GM23338 (cell line): ENCODE data around the gene PASK. TPM values are rescaled to one million over a fixed set of nuclear protein-coding genes. Genes with fewer than 3 reads are reported as not detected.

Experiments
- ATAC-seq: fragments of 200-7000 bp; cut with Tn5 transposase; 3 replicates; pipeline ENCODE4 v1.9.1; 2020
- DNase-seq: peaks from one replicate; pipeline ENCODE4 v3.0.0-alpha.2; 2015; ENCODE audit warnings: low spot score
- H2AFZ ChIP-seq: fragments of 200-600 bp; sonication (generic); 2 replicates; pipeline ENCODE4 v1.8.0; 2016; ENCODE audit warnings: antibody characterized with exemption, mild to moderate bottlenecking, moderate library complexity
- H3F3A ChIP-seq: fragments of 200-600 bp; sonication (generic); replicated peaks from 2 replicates; pipeline ENCODE4 v1.8.0; 2017; ENCODE audit warnings: antibody characterized with exemption, mixed run types, low read depth
- H3K27ac ChIP-seq: fragments of 200-600 bp; sonication (generic); 2 replicates; pipeline ENCODE4 v1.6.1; 2016; ENCODE audit warnings: low read depth
- H3K27me3 ChIP-seq: fragments of 200-600 bp; sonication (generic); 2 replicates; pipeline ENCODE4 v1.8.0; 2016; ENCODE audit warnings: mild to moderate bottlenecking, mixed run types, moderate library complexity; ENCODE audit not compliant: insufficient read depth
- H3K36me3 ChIP-seq: fragments of 200-600 bp; sonication (generic); 2 replicates; pipeline ENCODE4 v1.8.0; 2016; ENCODE audit warnings: mild to moderate bottlenecking; ENCODE audit not compliant: insufficient read depth
- H3K4me1 ChIP-seq: fragments of 200-600 bp; sonication (generic); 2 replicates; pipeline ENCODE4 v1.8.0; 2016; ENCODE audit warnings: mild to moderate bottlenecking, moderate library complexity; ENCODE audit not compliant: insufficient read depth
- H3K4me2 ChIP-seq: fragments of 200-600 bp; sonication (generic); 2 replicates; pipeline ENCODE4 v1.7.1; 2017; ENCODE audit warnings: mixed run types
- H3K4me3 ChIP-seq: fragments of 200-600 bp; sonication (generic); 2 replicates; pipeline ENCODE4 v1.6.1; 2016; ENCODE audit warnings: mixed run types
- H3K79me2 ChIP-seq: fragments of 200-600 bp; sonication (generic); replicated peaks from 2 replicates; pipeline ENCODE4 v1.8.0; 2017; ENCODE audit warnings: mild to moderate bottlenecking; ENCODE audit not compliant: insufficient read depth
- H3K9me2 ChIP-seq: fragments of 200-600 bp; sonication (generic); 2 replicates; pipeline ENCODE4 v1.8.0; 2017; ENCODE audit not compliant: insufficient read depth
- H4K20me1 ChIP-seq: fragments of 200-600 bp; sonication (generic); replicated peaks from 2 replicates; pipeline ENCODE4 v1.8.0; 2017; ENCODE audit warnings: mild to moderate bottlenecking; ENCODE audit not compliant: insufficient read depth
- H3K27ac Mint-ChIP-seq: 2 replicates; pipeline ENCODE4 v1.8.0; 2020; ENCODE audit warnings: inconsistent platforms, mild to moderate bottlenecking, moderate library complexity, mixed read lengths
- H3K27me3 Mint-ChIP-seq: 3 replicates; pipeline ENCODE4 v1.8.0; 2022; ENCODE audit warnings: low read depth, mild to moderate bottlenecking, moderate library complexity, mixed read lengths, inconsistent platforms; ENCODE audit not compliant: insufficient read depth, poor library complexity
- H3K36me3 Mint-ChIP-seq: 3 replicates; pipeline ENCODE4 v1.8.0; 2021; ENCODE audit warnings: low read depth, mild to moderate bottlenecking, inconsistent platforms, moderate library complexity, mixed read lengths
- H3K4me1 Mint-ChIP-seq: 3 replicates; pipeline ENCODE4 v1.8.0; 2020; ENCODE audit warnings: mild to moderate bottlenecking, inconsistent platforms, mixed read lengths
- H3K4me3 Mint-ChIP-seq: 3 replicates; pipeline ENCODE4 v1.8.0; 2021; ENCODE audit warnings: moderate library complexity, mild to moderate bottlenecking, inconsistent platforms, mixed read lengths
- H3K9me3 Mint-ChIP-seq: 3 replicates; pipeline ENCODE4 v1.8.0; 2020; ENCODE audit warnings: moderate library complexity, mild to moderate bottlenecking, inconsistent platforms, mixed read lengths
- CREB1 ChIP-seq: fragments of 250-450 bp; sonication (Bioruptor Pico); IDR thresholded peaks from 2 replicates; pipeline ENCODE4 v1.5.0; 2020; ENCODE audit warnings: low read depth, mild to moderate bottlenecking, moderate library complexity
- ETS1 ChIP-seq: IDR thresholded peaks from 2 replicates; pipeline ENCODE4 v1.6.1; 2016; ENCODE audit warnings: antibody characterized with exemption
- EZH2phosphoT487 ChIP-seq: fragments of 200-600 bp; sonication (generic); IDR thresholded peaks from one replicate; pipeline ENCODE4 v1.8.1; 2018; ENCODE audit warnings: antibody characterized with exemption; ENCODE audit not compliant: unreplicated experiment
- JUNB ChIP-seq: IDR thresholded peaks from one replicate; pipeline ENCODE4 v1.6.1; 2016; ENCODE audit warnings: antibody characterized with exemption; ENCODE audit not compliant: unreplicated experiment
- POLR2AphosphoS5 ChIP-seq: IDR thresholded peaks from 2 replicates; pipeline ENCODE4 v1.6.1; 2016; ENCODE audit warnings: antibody characterized with exemption, low read depth
- STAT1 ChIP-seq: IDR thresholded peaks from one replicate; pipeline ENCODE4 v1.6.1; 2016; ENCODE audit warnings: antibody characterized with exemption; ENCODE audit not compliant: unreplicated experiment
- ZNF331 ChIP-seq: fragments of 250-450 bp; sonication (Bioruptor Pico); IDR thresholded peaks from 2 replicates; pipeline ENCODE4 v1.5.0; 2020; ENCODE audit warnings: low read depth, mild to moderate bottlenecking, moderate library complexity
- polyA plus RNA-seq: library from polyadenylated mRNA; unstranded; fragments of >200 nt; fragmentation: Nextera tagmentation; extraction: Ambion mirVana; gene quantifications from 2 replicates; pipeline ENCODE4 v1.2.1, GENCODE V29; 2016
- total RNA-seq: library from RNA; depleted of rRNA; stranded (reverse); fragments of >200 nt; shearing (Covaris generic); gene quantifications from 2 replicates; pipeline ENCODE4 v1.2.3, GENCODE V29; 2014
- TF ChIP-seq, protein P1 (sequence below), 2 experiments: fragments of 200-600 bp in 1 of 2; sonication (generic) in 1 of 2; conservative IDR thresholded peaks; 2 replicates each; pipeline versions ENCODE4 v1.5.1 to v1.6.1; 2016 to 2017; ENCODE audit warnings: antibody characterized with exemption in 2 of 2, low read depth in 2 of 2, mild to moderate bottlenecking in 2 of 2, moderate library complexity in 1 of 2
- TF ChIP-seq, protein P2 (sequence below): fragments of 250-450 bp; sonication (Bioruptor Pico); IDR thresholded peaks from 2 replicates; pipeline ENCODE4 v1.5.0; 2020; ENCODE audit warnings: mild to moderate bottlenecking, moderate library complexity

The PASK gene
- total and polyA plus RNA-seq, 2 experiments from 2014 or later: 12.5 to 38.4 TPM

DNA sequence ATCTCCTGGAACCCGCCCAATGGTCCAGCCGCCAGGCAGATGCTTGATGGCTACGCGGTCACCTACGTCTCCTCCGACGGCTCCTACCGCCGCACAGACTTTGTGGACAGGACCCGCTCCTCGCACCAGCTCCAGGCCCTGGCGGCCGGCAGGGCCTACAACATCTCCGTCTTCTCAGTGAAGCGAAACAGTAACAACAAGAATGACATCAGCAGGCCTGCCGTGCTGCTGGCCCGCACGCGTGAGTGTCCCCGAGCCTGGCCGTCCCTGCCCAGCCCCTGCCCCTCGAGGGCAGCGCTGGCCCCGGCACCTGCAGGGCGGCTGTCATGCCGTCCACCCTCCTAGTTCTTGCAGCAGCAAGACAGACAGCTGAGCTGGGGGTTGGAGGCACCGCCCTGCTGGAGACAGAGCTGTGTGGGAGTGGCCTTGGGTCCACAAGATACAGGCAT, 83.9 kb downstream of the PASK start (continued):
- TF ChIP-seq, protein P1, sequence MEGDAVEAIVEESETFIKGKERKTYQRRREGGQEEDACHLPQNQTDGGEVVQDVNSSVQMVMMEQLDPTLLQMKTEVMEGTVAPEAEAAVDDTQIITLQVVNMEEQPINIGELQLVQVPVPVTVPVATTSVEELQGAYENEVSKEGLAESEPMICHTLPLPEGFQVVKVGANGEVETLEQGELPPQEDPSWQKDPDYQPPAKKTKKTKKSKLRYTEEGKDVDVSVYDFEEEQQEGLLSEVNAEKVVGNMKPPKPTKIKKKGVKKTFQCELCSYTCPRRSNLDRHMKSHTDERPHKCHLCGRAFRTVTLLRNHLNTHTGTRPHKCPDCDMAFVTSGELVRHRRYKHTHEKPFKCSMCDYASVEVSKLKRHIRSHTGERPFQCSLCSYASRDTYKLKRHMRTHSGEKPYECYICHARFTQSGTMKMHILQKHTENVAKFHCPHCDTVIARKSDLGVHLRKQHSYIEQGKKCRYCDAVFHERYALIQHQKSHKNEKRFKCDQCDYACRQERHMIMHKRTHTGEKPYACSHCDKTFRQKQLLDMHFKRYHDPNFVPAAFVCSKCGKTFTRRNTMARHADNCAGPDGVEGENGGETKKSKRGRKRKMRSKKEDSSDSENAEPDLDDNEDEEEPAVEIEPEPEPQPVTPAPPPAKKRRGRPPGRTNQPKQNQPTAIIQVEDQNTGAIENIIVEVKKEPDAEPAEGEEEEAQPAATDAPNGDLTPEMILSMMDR (conservative IDR thresholded peaks at IDR 0.05; ENCODE audit: low read depth in 2 of 2): no peak

- H3K9me3 Mint-ChIP-seq: no peaks in the 10 kb centered on the region
- Histone ChIP-seq H3K4me3 (no peak overlapping the region), H3K4me1 (no peaks in the 10 kb centered on the region), H3K4me2 (no peak overlapping the region), H3K36me3 (no peaks in the 10 kb centered on the region), H3K79me2 (no peaks in the 10 kb centered on the region), H4K20me1 (no peaks in the 10 kb centered on the region), H3K9me2 (no peaks in the 10 kb centered on the region), H3K27ac (no peak overlapping the region), H2AFZ (no peak overlapping the region), H3K27me3 (no peaks in the 10 kb centered on the region), H3F3A (no peaks in the 10 kb centered on the region)
- H3K4me1 Mint-ChIP-seq: no peaks in the 10 kb centered on the region; the same call in 2 of the 3 replicates
- DNase-seq: no peak
- H3K27me3 Mint-ChIP-seq: peaks cover 6% of the 10 kb centered on the region
- H3K36me3 Mint-ChIP-seq: no peaks in the 10 kb centered on the region
- no peak for ATAC-seq
- H3K27ac Mint-ChIP-seq: no peak overlapping the region
- H3K4me3 Mint-ChIP-seq: no peak overlapping the region
- no peak for TF ChIP-seq POLR2AphosphoS5
- TF ChIP-seq, protein P2, sequence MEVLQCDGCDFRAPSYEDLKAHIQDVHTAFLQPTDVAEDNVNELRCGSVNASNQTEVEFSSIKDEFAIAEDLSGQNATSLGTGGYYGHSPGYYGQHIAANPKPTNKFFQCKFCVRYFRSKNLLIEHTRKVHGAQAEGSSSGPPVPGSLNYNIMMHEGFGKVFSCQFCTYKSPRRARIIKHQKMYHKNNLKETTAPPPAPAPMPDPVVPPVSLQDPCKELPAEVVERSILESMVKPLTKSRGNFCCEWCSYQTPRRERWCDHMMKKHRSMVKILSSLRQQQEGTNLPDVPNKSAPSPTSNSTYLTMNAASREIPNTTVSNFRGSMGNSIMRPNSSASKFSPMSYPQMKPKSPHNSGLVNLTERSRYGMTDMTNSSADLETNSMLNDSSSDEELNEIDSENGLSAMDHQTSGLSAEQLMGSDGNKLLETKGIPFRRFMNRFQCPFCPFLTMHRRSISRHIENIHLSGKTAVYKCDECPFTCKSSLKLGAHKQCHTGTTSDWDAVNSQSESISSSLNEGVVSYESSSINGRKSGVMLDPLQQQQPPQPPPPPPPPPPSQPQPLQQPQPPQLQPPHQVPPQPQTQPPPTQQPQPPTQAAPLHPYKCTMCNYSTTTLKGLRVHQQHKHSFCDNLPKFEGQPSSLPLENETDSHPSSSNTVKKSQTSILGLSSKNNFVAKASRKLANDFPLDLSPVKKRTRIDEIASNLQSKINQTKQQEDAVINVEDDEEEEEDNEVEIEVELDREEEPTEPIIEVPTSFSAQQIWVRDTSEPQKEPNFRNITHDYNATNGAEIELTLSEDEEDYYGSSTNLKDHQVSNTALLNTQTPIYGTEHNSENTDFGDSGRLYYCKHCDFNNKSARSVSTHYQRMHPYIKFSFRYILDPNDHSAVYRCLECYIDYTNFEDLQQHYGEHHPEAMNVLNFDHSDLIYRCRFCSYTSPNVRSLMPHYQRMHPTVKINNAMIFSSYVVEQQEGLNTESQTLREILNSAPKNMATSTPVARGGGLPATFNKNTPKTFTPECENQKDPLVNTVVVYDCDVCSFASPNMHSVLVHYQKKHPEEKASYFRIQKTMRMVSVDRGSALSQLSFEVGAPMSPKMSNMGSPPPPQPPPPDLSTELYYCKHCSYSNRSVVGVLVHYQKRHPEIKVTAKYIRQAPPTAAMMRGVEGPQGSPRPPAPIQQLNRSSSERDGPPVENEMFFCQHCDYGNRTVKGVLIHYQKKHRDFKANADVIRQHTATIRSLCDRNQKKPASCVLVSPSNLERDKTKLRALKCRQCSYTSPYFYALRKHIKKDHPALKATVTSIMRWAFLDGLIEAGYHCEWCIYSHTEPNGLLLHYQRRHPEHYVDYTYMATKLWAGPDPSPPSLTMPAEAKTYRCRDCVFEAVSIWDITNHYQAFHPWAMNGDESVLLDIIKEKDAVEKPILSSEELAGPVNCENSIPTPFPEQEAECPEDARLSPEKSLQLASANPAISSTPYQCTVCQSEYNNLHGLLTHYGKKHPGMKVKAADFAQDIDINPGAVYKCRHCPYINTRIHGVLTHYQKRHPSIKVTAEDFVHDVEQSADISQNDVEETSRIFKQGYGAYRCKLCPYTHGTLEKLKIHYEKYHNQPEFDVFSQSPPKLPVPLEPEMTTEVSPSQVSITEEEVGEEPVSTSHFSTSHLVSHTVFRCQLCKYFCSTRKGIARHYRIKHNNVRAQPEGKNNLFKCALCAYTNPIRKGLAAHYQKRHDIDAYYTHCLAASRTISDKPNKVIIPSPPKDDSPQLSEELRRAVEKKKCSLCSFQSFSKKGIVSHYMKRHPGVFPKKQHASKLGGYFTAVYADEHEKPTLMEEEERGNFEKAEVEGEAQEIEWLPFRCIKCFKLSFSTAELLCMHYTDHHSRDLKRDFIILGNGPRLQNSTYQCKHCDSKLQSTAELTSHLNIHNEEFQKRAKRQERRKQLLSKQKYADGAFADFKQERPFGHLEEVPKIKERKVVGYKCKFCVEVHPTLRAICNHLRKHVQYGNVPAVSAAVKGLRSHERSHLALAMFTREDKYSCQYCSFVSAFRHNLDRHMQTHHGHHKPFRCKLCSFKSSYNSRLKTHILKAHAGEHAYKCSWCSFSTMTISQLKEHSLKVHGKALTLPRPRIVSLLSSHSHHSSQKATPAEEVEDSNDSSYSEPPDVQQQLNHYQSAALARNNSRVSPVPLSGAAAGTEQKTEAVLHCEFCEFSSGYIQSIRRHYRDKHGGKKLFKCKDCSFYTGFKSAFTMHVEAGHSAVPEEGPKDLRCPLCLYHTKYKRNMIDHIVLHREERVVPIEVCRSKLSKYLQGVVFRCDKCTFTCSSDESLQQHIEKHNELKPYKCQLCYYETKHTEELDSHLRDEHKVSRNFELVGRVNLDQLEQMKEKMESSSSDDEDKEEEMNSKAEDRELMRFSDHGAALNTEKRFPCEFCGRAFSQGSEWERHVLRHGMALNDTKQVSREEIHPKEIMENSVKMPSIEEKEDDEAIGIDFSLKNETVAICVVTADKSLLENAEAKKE (CRISPR knock-in tag): no peak
- no peak for TF ChIP-seq EZH2phosphoT487
- TF ChIP-seq JUNB: no peak
- TF ChIP-seq STAT1: no peak
- TF ChIP-seq ZNF331 (CRISPR knock-in tag): no peak
- TF ChIP-seq ETS1: no peak
- TF ChIP-seq CREB1: no peak
- TF ChIP-seq, protein P1 (conservative IDR thresholded peaks at IDR 0.05; ENCODE audit: low read depth in 2 of 2): no peak
Measured at GRCh38 chr2:241064802-241065354, 84.4 kb downstream of the PASK start.
